Right atrium auricular region (tissue), 2 donors: ENCODE results near the gene EXOC4. TPM values are rescaled to one million over a fixed set of nuclear protein-coding genes. Genes with fewer than 3 reads are reported as not detected.

Experiments used
- DNase-seq: peaks from one replicate; pipeline ENCODE4 v3.0.0-alpha.2; 2019; ENCODE audit warnings: low spot score
- H3K27ac ChIP-seq, 2 donors: fragments of 200-600 bp; sonication (generic); 1 replicate in 1 of 2; 2 replicates in 1 of 2; pipeline ENCODE4 v1.5.1; 2016 to 2019
- H3K27me3 ChIP-seq, 2 donors: fragments of 200-600 bp; sonication (generic); one replicate each; pipeline versions ENCODE4 v1.5.1 to v1.6.0; 2017 to 2019
- H3K36me3 ChIP-seq: fragments of 200-600 bp; sonication (generic); one replicate; pipeline ENCODE4 v1.5.1; 2016
- H3K4me1 ChIP-seq, 2 donors: fragments of 200-600 bp; sonication (generic); one replicate each; pipeline versions ENCODE4 v1.5.1 to v1.6.0; 2017 to 2019
- H3K4me3 ChIP-seq, 2 donors: fragments of 200-600 bp; sonication (generic); 1 replicate in 1 of 2; 2 replicates in 1 of 2; pipeline ENCODE4 v1.5.1; 2017 to 2019; ENCODE audit warnings: mild to moderate bottlenecking in 1 of 2, moderate library complexity in 1 of 2
- H3K9me3 ChIP-seq, 2 donors: fragments of 200-600 bp; sonication (generic); one replicate each; pipeline ENCODE4 v1.5.1; 2019
- CTCF ChIP-seq, 2 donors: fragments of 200-600 bp; sonication (generic); IDR thresholded peaks; one replicate each; pipeline ENCODE4 v1.5.1; 2019; ENCODE audit warnings: antibody characterized with exemption in 2 of 2
- total RNA-seq, 2 donors: library from RNA; depleted of rRNA; stranded (reverse); fragments of >200 nt; gene quantifications; one replicate each; pipeline ENCODE4 v1.1.0, GENCODE V29; 2016

The EXOC4 gene
- total RNA-seq, 2 donors from 2014 or later, result 24.7 to 30.6 TPM

- Histone ChIP-seq H3K27ac (no peak overlapping the region), H3K27me3 (no peaks in the 10 kb centered on the region), H3K4me1 (no peaks in the 10 kb centered on the region), H3K9me3 (no peaks in the 10 kb centered on the region), H3K4me3 (no peak overlapping the region), H3K36me3 (no peaks in the 10 kb centered on the region)
- DNase-seq, result no peak
- no peak for TF ChIP-seq CTCF (IDR thresholded peaks at IDR 0.05)
Observed at GRCh38 chr7:133945497-133945896, 692.6 kb downstream of the EXOC4 start.

- DNase-seq, result no peak
- no peaks in the 10 kb centered on the region for H3K9me3 ChIP-seq
- no peaks in the 10 kb centered on the region for H3K4me1 ChIP-seq
- TF ChIP-seq CTCF (IDR thresholded peaks at IDR 0.05), result no peak
- no peaks in the 10 kb centered on the region for H3K36me3 ChIP-seq
- H3K27ac ChIP-seq, result no peak overlapping the region
- no peaks in the 10 kb centered on the region for H3K27me3 ChIP-seq
- no peak overlapping the region for H3K4me3 ChIP-seq
Observed at GRCh38 chr7:133947458-133948254, 694.8 kb downstream of the EXOC4 start.

GRCh38 chr7:133948588-133948987 lies 695.7 kb downstream of the EXOC4 start:
- Histone ChIP-seq H3K4me3 (no peak overlapping the region), H3K36me3 (no peaks in the 10 kb centered on the region), H3K4me1 (no peaks in the 10 kb centered on the region), H3K27ac (no peak overlapping the region), H3K9me3 (no peaks in the 10 kb centered on the region), H3K27me3 (no peaks in the 10 kb centered on the region)
- no peak for TF ChIP-seq CTCF (IDR thresholded peaks at IDR 0.05)
- no peak for DNase-seq

GRCh38 chr7:133950855-133951254 lies 698.0 kb downstream of the EXOC4 start:
- Histone ChIP-seq H3K4me1 (no peaks in the 10 kb centered on the region), H3K9me3 (no peaks in the 10 kb centered on the region), H3K27ac (no peak overlapping the region), H3K4me3 (no peak overlapping the region), H3K36me3 (no peaks in the 10 kb centered on the region), H3K27me3 (no peaks in the 10 kb centered on the region)
- TF ChIP-seq CTCF (IDR thresholded peaks at IDR 0.05), result no peak
- no peak for DNase-seq

GRCh38 chr7:133955208-133955607 lies 702.3 kb downstream of the EXOC4 start:
- no peak for TF ChIP-seq CTCF (IDR thresholded peaks at IDR 0.05)
- Histone ChIP-seq H3K9me3 (no peaks in the 10 kb centered on the region), H3K27ac (no peak overlapping the region), H3K36me3 (no peaks in the 10 kb centered on the region), H3K4me3 (no peak overlapping the region), H3K4me1 (no peaks in the 10 kb centered on the region), H3K27me3 (no peaks in the 10 kb centered on the region)
- no peak for DNase-seq

GRCh38 chr7:133957845-133958244 lies 705.0 kb downstream of the EXOC4 start:
- H3K4me3 ChIP-seq, result no peak overlapping the region
- H3K36me3 ChIP-seq, result no peaks in the 10 kb centered on the region
- no peaks in the 10 kb centered on the region for H3K27me3 ChIP-seq
- no peaks in the 10 kb centered on the region for H3K4me1 ChIP-seq
- H3K9me3 ChIP-seq, result no peaks in the 10 kb centered on the region
- DNase-seq, result no peak
- TF ChIP-seq CTCF (IDR thresholded peaks at IDR 0.05), result no peak
- no peak overlapping the region for H3K27ac ChIP-seq
